HG03095 (cell line): ENCODE results near the gene OR13C2.

Experiments
- ATAC-seq: cut with Tn5 transposase; IDR thresholded peaks from one replicate; pipeline ENCODE4 v1.9.1; 2021; ENCODE audit warnings: moderate library complexity; ENCODE audit not compliant: unreplicated experiment

Gene OR13C2

GRCh38 chr9:104555521-104555920, 49.9 kb downstream of the OR13C2 start:
- no peak for ATAC-seq
